HG02642 (cell line): Measurements from ENCODE around the gene KRTAP15-1.

Source experiments
- ATAC-seq: cut with Tn5 transposase; IDR thresholded peaks from one replicate; pipeline ENCODE4 v1.9.1; 2021; ENCODE audit warnings: mild to moderate bottlenecking; ENCODE audit not compliant: unreplicated experiment, poor library complexity

Gene KRTAP15-1

GRCh38 chr21:30439975-30440374 is at the start of gene KRTAP15-1:
Gene KRTAP15-1 (plus strand): TSS chr21:30440275. CDS start chr21:30440328, 53 bp downstream.
- no peak for ATAC-seq

- no peak for ATAC-seq
These were observed 48.5 kb upstream of the KRTAP15-1 start for GRCh38 chr21:30391492-30392025.

GRCh38 chr21:30395731-30396130 is 44.3 kb upstream of the KRTAP15-1 start, which contains the start of gene KRTAP13-1:
Gene KRTAP13-1 (plus strand): TSS chr21:30396031. CDS start chr21:30396087, 56 bp downstream.
- ATAC-seq: no peak

GRCh38 chr21:30408782-30409494 is 31.1 kb upstream of the KRTAP15-1 start:
- no peak for ATAC-seq

- ATAC-seq: no peak
These were observed 24.1 kb upstream of the KRTAP15-1 start for GRCh38 chr21:30415993-30416392.

GRCh38 chr21:30425826-30426225 is 14.2 kb upstream of the KRTAP15-1 start, which contains the start of gene KRTAP13-3:
Gene KRTAP13-3 (minus strand): TSS chr21:30425926. CDS start chr21:30425912, 14 bp downstream.
- no peak for ATAC-seq

GRCh38 chr21:30426731-30427130 is 13.3 kb upstream of the KRTAP15-1 start:
- no peak for ATAC-seq

- no peak for ATAC-seq
These were observed 9.9 kb upstream of the KRTAP15-1 start, which contains the start of gene KRTAP13-4 for GRCh38 chr21:30430170-30430655. Gene KRTAP13-4 (plus strand): TSS chr21:30430220. CDS start chr21:30430276, 56 bp downstream.

- ATAC-seq: peak; percentile 69
These were observed 5.9 kb upstream of the KRTAP15-1 start for GRCh38 chr21:30434033-30434631.

GRCh38 chr21:30437010-30437565 is 3.0 kb upstream of the KRTAP15-1 start:
- ATAC-seq: no peak

- no peak for ATAC-seq
These were observed 3.2 kb downstream of the KRTAP15-1 start for GRCh38 chr21:30443226-30443625.

GRCh38 chr21:30444204-30444603 is 4.1 kb downstream of the KRTAP15-1 start:
- ATAC-seq: no peak

- no peak for ATAC-seq
These were observed 7.0 kb downstream of the KRTAP15-1 start for GRCh38 chr21:30447056-30447455.

GRCh38 chr21:30448514-30448913 is 8.4 kb downstream of the KRTAP15-1 start:
- ATAC-seq: no peak

GRCh38 chr21:30463713-30464112 is 23.6 kb downstream of the KRTAP15-1 start:
- no peak for ATAC-seq

GRCh38 chr21:30468900-30469714 is 29.0 kb downstream of the KRTAP15-1 start:
- no peak for ATAC-seq

GRCh38 chr21:30478004-30478403 is 37.9 kb downstream of the KRTAP15-1 start:
- ATAC-seq: no peak

- ATAC-seq: no peak
These were observed 39.2 kb downstream of the KRTAP15-1 start for GRCh38 chr21:30479259-30479658.

- no peak for ATAC-seq
These were observed 40.1 kb downstream of the KRTAP15-1 start, which contains the start of gene KRTAP19-1 for GRCh38 chr21:30480145-30480544. Gene KRTAP19-1 (minus strand): TSS chr21:30480367. CDS start chr21:30480317, 50 bp downstream.

- ATAC-seq: no peak
These were observed 42.1 kb downstream of the KRTAP15-1 start for GRCh38 chr21:30482130-30482529.
